Ovary (tissue), 9 donors: Measurements from ENCODE around the gene AP5S1. TPM values are rescaled to one million over a fixed set of nuclear protein-coding genes. Genes with fewer than 3 reads are reported as not detected.

Source experiments
- DNase-seq, 5 donors: peaks; one replicate each; pipeline ENCODE4 v3.0.0-alpha.2; 2019 to 2020
- H3K27ac ChIP-seq, 2 donors: fragments of 200-600 bp; one replicate each; pipeline versions ENCODE4 v1.5.1 to v1.8.0; 2019 to 2022
- H3K27me3 ChIP-seq: fragments of 200-600 bp; one replicate; pipeline ENCODE4 v1.8.0; 2022
- H3K36me3 ChIP-seq: fragments of 200-600 bp; sonication (generic); one replicate; pipeline ENCODE4 v1.5.1; 2019
- H3K4me1 ChIP-seq: one replicate; pipeline ENCODE4 v1.8.1; 2013; ENCODE audit warnings: mild to moderate bottlenecking, moderate library complexity; ENCODE audit not compliant: insufficient read depth
- H3K4me3 ChIP-seq: fragments of 200-600 bp; sonication (generic); one replicate; pipeline ENCODE4 v1.5.1; 2017
- H3K9me3 ChIP-seq, 2 donors: fragments of 200-600 bp in 1 of 2; sonication (generic) in 1 of 2; one replicate each; pipeline versions ENCODE4 v1.5.1 to v1.8.1; 2013 to 2019; ENCODE audit warnings: mild to moderate bottlenecking in 1 of 2, moderate library complexity in 1 of 2
- EP300 ChIP-seq: sonication (generic); formaldehyde crosslinking; IDR thresholded peaks from one replicate; pipeline ENCODE4 v1.6.1; 2017; ENCODE audit warnings: antibody characterized with exemption
- POLR2A ChIP-seq: fragments of 450-650 bp; IDR thresholded peaks from one replicate; pipeline ENCODE4 v1.6.1; 2017; ENCODE audit warnings: antibody characterized with exemption, mild to moderate bottlenecking, moderate library complexity
- WGBS, 3 donors: extraction: QIAGEN DNeasy Blood & Tissue Kit in 1 of 3; methylation state at CpG; one replicate each; pipeline versions ENCODE4 v1.1.5 to v1.1.7; 2013 to 2017; 5-methylcytosine and 5-hydroxymethylcytosine counted together
- intact Hi-C, 4 donors: fragments of 100-400 bp; cut with DNase I; formaldehyde crosslinking; loops; one replicate each; pipeline versions ENCODE4 v1.11.0 to v1.15.1; 2022 to 2023
- polyA plus RNA-seq, 2 donors: library from polyadenylated mRNA; stranded (reverse); fragments of 200-250 nt in 1 of 2; fragments of 350-450 nt in 1 of 2; fragmentation: Illumina TruSeq in 1 of 2; extraction: RNeasy Lipid Tissue Mini Kit (QIAGEN cat#74804) in 1 of 2; gene quantifications; one replicate each; pipeline ENCODE4 v1.2.3, GENCODE V29; 2013 to 2014
- total RNA-seq, 7 donors: library from RNA; depleted of rRNA in 2 of 7; stranded (reverse); fragments of >200 nt in 2 of 7; fragmentation: NEBNext Ultra II Directional in 3 of 7; extraction: Animal tissue kit (Norgen Biotek cat#: 25700) in 3 of 7; gene quantifications; one replicate each; pipeline versions ENCODE4 v1.1.0 to v1.2.4, GENCODE V29; 2016 to 2023
- TF ChIP-seq, protein P1 (sequence below), 3 donors: fragments of 450-650 bp in 2 of 3; fragments of 200-600 bp in 1 of 3; IDR thresholded peaks; one replicate each; pipeline versions ENCODE4 v1.5.1 to v1.8.0; 2016 to 2022; ENCODE audit warnings: antibody characterized with exemption in 3 of 3, mild to moderate bottlenecking in 1 of 3
- donor health status: DM: no; HTN: no; CAD: no; lungs with moderate emphysema.
- donor health status: DM: no; HTN: no; CAD: no.
- donor health status: Bipolar disorder and iron deficiency.
- donor health status: DM: yes; HTN: yes; CAD: no.
- donor health status: DM: no; HTN: no; CAD: no.
- donor health status: DM: yes; HTN: yes; CAD: no.

The AP5S1 gene
- total and polyA plus RNA-seq, 9 donors, result 2.9 to 15.3 (median 10.4) TPM

DNA sequence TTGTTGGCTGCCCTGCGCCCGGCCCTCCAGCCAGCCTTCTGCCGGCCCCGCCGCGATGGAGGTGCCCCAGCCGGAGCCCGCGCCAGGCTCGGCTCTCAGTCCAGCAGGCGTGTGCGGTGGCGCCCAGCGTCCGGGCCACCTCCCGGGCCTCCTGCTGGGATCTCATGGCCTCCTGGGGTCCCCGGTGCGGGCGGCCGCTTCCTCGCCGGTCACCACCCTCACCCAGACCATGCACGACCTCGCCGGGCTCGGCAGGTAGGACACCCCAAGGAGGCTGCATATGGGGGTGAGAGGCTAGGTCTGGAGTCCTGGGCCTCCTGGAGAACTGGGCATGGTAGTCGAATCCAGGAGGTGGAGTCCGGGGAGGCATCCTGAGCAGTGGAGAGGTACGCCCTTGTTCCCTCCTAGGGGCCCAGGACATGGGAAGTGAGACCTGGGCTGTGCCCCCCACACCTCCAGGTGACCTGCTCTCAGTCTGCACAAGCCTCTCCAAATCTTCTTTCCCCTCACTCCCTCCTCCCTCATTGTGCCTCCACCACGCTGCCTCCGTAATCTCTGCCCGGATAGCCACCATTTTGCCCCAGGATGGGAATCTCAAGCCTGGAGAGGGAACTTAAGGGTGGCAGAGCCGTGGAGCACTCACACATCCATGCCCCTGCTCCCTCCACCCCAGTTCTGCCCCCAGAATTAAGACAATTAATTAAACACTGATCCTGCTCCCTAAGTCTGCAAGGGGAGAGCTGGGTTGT is 23.7 kb upstream of the AP5S1 start:
- 11 to 13% (median 12%) methylated on average over 30 to 33 of the region's 33 CpGs for WGBS, 3 donors
- Histone ChIP-seq H3K27ac (peak overlapping the region; percentile 26 to 92), H3K9me3 (no peaks in the 10 kb centered on the region), H3K4me1 (peaks cover 2% of the 10 kb centered on the region), H3K27me3 (no peaks in the 10 kb centered on the region), H3K36me3 (no peaks in the 10 kb centered on the region), H3K4me3 (peak overlapping the region; percentile 47)
- TF ChIP-seq POLR2A (no peak), EP300 (no peak)
- TF ChIP-seq, protein P1, sequence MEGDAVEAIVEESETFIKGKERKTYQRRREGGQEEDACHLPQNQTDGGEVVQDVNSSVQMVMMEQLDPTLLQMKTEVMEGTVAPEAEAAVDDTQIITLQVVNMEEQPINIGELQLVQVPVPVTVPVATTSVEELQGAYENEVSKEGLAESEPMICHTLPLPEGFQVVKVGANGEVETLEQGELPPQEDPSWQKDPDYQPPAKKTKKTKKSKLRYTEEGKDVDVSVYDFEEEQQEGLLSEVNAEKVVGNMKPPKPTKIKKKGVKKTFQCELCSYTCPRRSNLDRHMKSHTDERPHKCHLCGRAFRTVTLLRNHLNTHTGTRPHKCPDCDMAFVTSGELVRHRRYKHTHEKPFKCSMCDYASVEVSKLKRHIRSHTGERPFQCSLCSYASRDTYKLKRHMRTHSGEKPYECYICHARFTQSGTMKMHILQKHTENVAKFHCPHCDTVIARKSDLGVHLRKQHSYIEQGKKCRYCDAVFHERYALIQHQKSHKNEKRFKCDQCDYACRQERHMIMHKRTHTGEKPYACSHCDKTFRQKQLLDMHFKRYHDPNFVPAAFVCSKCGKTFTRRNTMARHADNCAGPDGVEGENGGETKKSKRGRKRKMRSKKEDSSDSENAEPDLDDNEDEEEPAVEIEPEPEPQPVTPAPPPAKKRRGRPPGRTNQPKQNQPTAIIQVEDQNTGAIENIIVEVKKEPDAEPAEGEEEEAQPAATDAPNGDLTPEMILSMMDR (IDR thresholded peaks at IDR 0.05), result no peak
- DNase-seq, result no peak
- intact Hi-C loops, result no loop called here

DNA sequence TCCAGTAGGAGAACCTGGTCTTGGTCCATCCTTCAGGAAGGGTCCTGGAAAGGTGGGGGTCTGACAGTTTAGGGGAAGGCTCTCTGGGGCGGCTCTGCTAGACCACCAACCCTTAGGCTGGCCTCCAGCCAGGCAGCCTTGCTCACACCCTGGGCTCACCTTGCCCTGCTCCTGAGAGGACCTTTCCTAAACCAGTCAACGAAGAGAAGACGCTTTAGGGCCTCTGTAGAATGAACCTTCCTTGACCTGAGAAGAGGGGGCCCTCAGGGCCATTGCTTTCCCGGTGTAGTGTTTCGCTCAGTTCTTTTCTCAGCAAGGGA is 23.2 kb upstream of the AP5S1 start:
- Histone ChIP-seq H3K4me3 (no peak overlapping the region), H3K9me3 (no peaks in the 10 kb centered on the region), H3K27me3 (no peaks in the 10 kb centered on the region), H3K4me1 (peaks cover 2% of the 10 kb centered on the region), H3K27ac (peak overlapping the region; percentile 26 to 92), H3K36me3 (no peaks in the 10 kb centered on the region)
- DNase-seq, result peak in 2 of 5 donors; percentile 51 to 52
- 71 to 74% (median 73%) methylated on average over 5 of the region's 5 CpGs for WGBS, 3 donors
- TF ChIP-seq, protein P1 (IDR thresholded peaks at IDR 0.05), result no peak
- TF ChIP-seq POLR2A (no peak), EP300 (no peak)
- intact Hi-C loops, result no loop called here

DNA sequence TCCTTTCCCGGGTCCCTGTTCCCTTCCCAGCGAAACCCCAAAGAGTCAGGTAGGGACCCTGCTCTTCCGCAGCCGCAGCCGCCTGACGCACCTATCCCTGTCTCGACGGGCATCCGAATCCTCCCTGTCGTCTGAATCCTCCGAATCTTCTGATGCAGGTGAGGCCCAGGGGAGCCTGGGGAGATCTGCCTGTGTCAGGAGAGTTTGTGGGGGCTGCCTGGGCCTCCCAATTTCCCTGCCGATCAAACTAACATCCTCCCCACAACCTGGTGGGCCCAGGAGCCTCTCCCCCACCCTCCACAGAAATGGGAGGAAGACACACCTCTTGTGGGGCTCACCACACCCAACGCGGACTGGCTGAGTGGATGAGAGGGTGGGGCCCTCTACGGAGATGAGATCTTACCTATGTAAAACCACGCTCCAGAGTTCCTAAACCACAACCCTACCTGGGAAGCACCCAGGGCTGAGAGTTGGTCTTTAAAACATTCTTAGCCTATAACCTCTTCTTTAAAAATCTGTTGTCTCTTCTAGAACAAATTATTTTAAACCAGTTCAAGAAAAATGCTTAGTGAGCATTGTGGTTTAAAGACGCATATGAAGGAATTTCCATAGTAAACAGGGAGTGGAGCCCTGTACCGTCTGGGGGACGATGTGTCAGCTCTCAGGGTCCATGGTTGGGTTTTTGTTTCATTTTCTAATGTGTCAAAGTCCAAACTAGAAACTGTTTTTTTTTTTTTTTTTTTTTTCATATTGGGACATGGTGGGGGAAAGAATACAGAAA is 22.6 kb upstream of the AP5S1 start:
- DNase-seq, result peak in 1 of 5 donors; percentile 39
- H3K27me3 ChIP-seq, result no peaks in the 10 kb centered on the region
- H3K36me3 ChIP-seq, result no peaks in the 10 kb centered on the region
- H3K4me3 ChIP-seq, result no peak overlapping the region
- peak overlapping the region in 1 of 2 donors; percentile 92 for H3K27ac ChIP-seq
- intact Hi-C loops, result no loop called here
- H3K4me1 ChIP-seq, result peaks cover 2% of the 10 kb centered on the region
- WGBS, 3 donors, result 68 to 70% (median 69%) methylated on average over 19 of the region's 19 CpGs
- H3K9me3 ChIP-seq, result no peaks in the 10 kb centered on the region
- TF ChIP-seq, protein P1 (IDR thresholded peaks at IDR 0.05), result no peak
- TF ChIP-seq POLR2A, result no peak

DNA sequence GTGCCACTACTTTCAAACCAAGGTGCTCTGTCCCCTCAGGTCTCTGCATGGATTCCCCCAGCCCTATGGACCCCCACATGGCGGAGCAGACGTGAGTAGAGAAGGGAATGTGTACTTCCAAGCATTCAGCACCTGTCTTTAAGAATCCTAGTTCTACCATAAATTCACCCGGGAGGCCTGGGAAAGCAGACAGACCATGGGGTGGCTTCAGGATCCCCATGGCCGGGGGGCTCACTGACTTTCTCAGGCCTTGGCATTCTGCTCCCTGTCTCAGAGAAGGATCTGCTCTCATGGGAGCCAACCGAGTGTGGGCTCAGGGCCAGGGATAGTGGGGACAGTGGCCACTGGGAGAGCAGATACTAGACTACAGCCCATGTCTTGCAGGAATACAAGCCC is 22.0 kb upstream of the AP5S1 start:
- no peaks in the 10 kb centered on the region for H3K9me3 ChIP-seq
- peak in 1 of 5 donors; percentile 43 for DNase-seq
- no peaks in the 10 kb centered on the region for H3K27me3 ChIP-seq
- no peaks in the 10 kb centered on the region for H3K36me3 ChIP-seq
- WGBS, 3 donors, result 78 to 83% (median 79%) methylated on average over 5 of the region's 5 CpGs
- H3K4me1 ChIP-seq, result peaks cover 2% of the 10 kb centered on the region
- intact Hi-C loops, result no loop called here
- H3K27ac ChIP-seq, result no peak overlapping the region
- H3K4me3 ChIP-seq, result no peak overlapping the region
- TF ChIP-seq EP300 (no peak), POLR2A (no peak)
- TF ChIP-seq, protein P1 (IDR thresholded peaks at IDR 0.05), result no peak
